ENCODE results near the gene SPACA6. TPM values are rescaled to one million over a fixed set of nuclear protein-coding genes. Genes with fewer than 3 reads are reported as not detected.

Gene SPACA6
- total and polyA plus RNA-seq, 9 of the 15 experiments (the other 6 are each of a cell fraction or from before 2014, with no cell fraction given): 1.3 to 17.3 (median 6.2) TPM

GRCh38 chr19:51691074-51691583 lies 2.0 kb upstream of the SPACA6 start (continued):
- TF ChIP-seq MGA (IDR thresholded peaks at IDR 0.05) (no peak), ZNF586 (CRISPR knock-in tag; conservative IDR thresholded peaks at IDR 0.05) (no peak), ZNF224 (CRISPR knock-in tag; IDR thresholded peaks at IDR 0.05) (no peak), PHF8 (IDR thresholded peaks at IDR 0.05; ENCODE audit: borderline replicate concordance, low read length) (no peak), LEF1 (IDR thresholded peaks at IDR 0.05) (peak; percentile 61; the same call in 1 of the 2 replicates), SUPT5H (IDR thresholded peaks at IDR 0.05) (peak; percentile 57), HDAC1 (IDR thresholded peaks at IDR 0.05) (peak; percentile 37 to 95; a peak in 3 of 4 replicates), ZNF24 (IDR thresholded peaks at IDR 0.05) (no peak), GATAD2A (IDR thresholded peaks at IDR 0.05) (0 out of 2 replicates have a peak, but pooled peaks have one; percentile 43), SP1 (CRISPR knock-in tag; IDR thresholded peaks at IDR 0.05) (no peak), CBX8 (IDR thresholded peaks at IDR 0.05; ENCODE audit: borderline replicate concordance, extremely low read depth, low read depth, low read length, poor library complexity, severe bottlenecking) (no peak), SMAD1 (IDR thresholded peaks at IDR 0.05; ENCODE audit: low read depth, low read length, partially characterized antibody) (no peak)
